ENCODE results near the gene SORCS2. TPM values are rescaled to one million over a fixed set of nuclear protein-coding genes. Genes with fewer than 3 reads are reported as not detected.

SORCS2 gene
- total RNA-seq, 1 experiment from 2014 or later = 0.15 TPM

GRCh38 chr4:7782783-7783182 lies 590.4 kb downstream of the SORCS2 start:
- POLR2A ChIA-PET = no interaction called here
- TF ChIP-seq TCF7L2 (IDR thresholded peaks at IDR 0.05; ENCODE audit: low read depth, low read length) (no peak), REST (IDR thresholded peaks at IDR 0.05; ENCODE audit: insufficient read depth in 1 of 2, low read depth in 2 of 2, low read length in 1 of 2) (no peak), CTCF (IDR thresholded peaks at IDR 0.05) (no peak), POLR2AphosphoS5 (IDR thresholded peaks at IDR 0.05; ENCODE audit: low read depth, low read length) (no peak), SIN3A (IDR thresholded peaks at IDR 0.05; ENCODE audit: borderline replicate concordance, insufficient read depth, low read depth, low read length) (no peak)
- DNase-seq (ENCODE audit: low read depth, low spot score) = no peak
- Histone ChIP-seq H3K4me3 (ENCODE audit: low read depth in 2 of 2, low read length in 2 of 2) (no peak overlapping the region), H3K27ac (ENCODE audit: low read length) (peak overlapping the region; percentile 69), H3K27me3 (ENCODE audit: control insufficient read depth, insufficient read depth, low read length) (no peaks in the 10 kb centered on the region), H3K4me1 (ENCODE audit: control insufficient read depth, insufficient read depth, low read length) (peaks cover 10% of the 10 kb centered on the region), H3K9me3 (ENCODE audit: control insufficient read depth, insufficient read depth, low read depth, low read length) (no peaks in the 10 kb centered on the region), H3K36me3 (ENCODE audit: control insufficient read depth, insufficient read depth, low read length) (peaks cover 18% of the 10 kb centered on the region)
- no TSS peak for BruUV-seq (replicated peaks)
- ATAC-seq = no peak
- CTCF ChIA-PET = no interaction called here
- in situ Hi-C loops (cut with HindIII; ENCODE audit: low pct_unique_long_range_greater_than_20kb, low sequenced_read_pairs) = no loop called here
- intact Hi-C loops (cut with micrococcal nuclease; ENCODE audit: unreplicated experiment) = no loop called here

DNA sequence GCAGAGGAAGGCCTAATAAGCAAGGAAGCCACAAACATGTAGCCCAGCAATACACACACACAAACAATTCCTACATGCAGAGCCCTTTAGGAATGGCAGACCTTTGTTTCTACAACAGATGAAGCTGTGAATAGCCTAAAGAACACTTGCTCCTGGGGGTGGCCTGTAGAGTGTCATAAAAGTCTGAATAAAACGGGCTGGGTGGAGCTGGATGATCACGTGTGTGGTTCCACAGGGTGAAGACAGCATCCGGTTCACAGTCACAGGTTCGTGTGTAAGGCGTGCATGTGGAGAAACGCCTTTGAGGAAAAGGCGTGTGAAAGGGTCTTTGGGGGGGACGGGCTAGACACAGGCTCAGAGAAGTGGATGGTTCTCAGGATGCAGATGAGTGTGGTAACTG lies 591.2 kb downstream of the SORCS2 start:
- Histone ChIP-seq H3K4me1 (ENCODE audit: control insufficient read depth, insufficient read depth, low read length) (peaks cover 8% of the 10 kb centered on the region), H3K9me3 (ENCODE audit: control insufficient read depth, insufficient read depth, low read depth, low read length) (no peaks in the 10 kb centered on the region), H3K27me3 (ENCODE audit: control insufficient read depth, insufficient read depth, low read length) (no peaks in the 10 kb centered on the region), H3K27ac (ENCODE audit: low read length) (no peak overlapping the region), H3K4me3 (ENCODE audit: low read depth in 2 of 2, low read length in 2 of 2) (no peak overlapping the region), H3K36me3 (ENCODE audit: control insufficient read depth, insufficient read depth, low read length) (peaks cover 16% of the 10 kb centered on the region; the same call in 1 of the 2 replicates)
- ATAC-seq (no peak), DNase-seq (ENCODE audit: low read depth, low spot score) (no peak)
- intact Hi-C loops (cut with micrococcal nuclease; ENCODE audit: unreplicated experiment) = no loop called here
- no TSS peak for BruUV-seq (replicated peaks)
- ChIA-PET POLR2A (no interaction called here), CTCF (no interaction called here)
- no peak for TF ChIP-seq TCF7L2 (IDR thresholded peaks at IDR 0.05; ENCODE audit: low read depth, low read length)
- no peak for TF ChIP-seq POLR2AphosphoS5 (IDR thresholded peaks at IDR 0.05; ENCODE audit: low read depth, low read length)
- no peak for TF ChIP-seq SIN3A (IDR thresholded peaks at IDR 0.05; ENCODE audit: borderline replicate concordance, insufficient read depth, low read depth, low read length)
- in situ Hi-C loops (cut with HindIII; ENCODE audit: low pct_unique_long_range_greater_than_20kb, low sequenced_read_pairs) = no loop called here

- no peaks in the 10 kb centered on the region for H3K9me3 ChIP-seq (ENCODE audit: control insufficient read depth, insufficient read depth, low read depth, low read length)
- H3K36me3 ChIP-seq (ENCODE audit: control insufficient read depth, insufficient read depth, low read length) = peaks cover 16% of the 10 kb centered on the region; the same call in 1 of the 2 replicates
- in situ Hi-C loops (cut with HindIII; ENCODE audit: low pct_unique_long_range_greater_than_20kb, low sequenced_read_pairs) = no loop called here
- ATAC-seq (no peak), DNase-seq (ENCODE audit: low read depth, low spot score) (no peak)
- H3K4me3 ChIP-seq (ENCODE audit: low read depth in 2 of 2, low read length in 2 of 2) = no peak overlapping the region
- TF ChIP-seq REST (IDR thresholded peaks at IDR 0.05; ENCODE audit: insufficient read depth in 1 of 2, low read depth in 2 of 2, low read length in 1 of 2) (no peak), SIN3A (IDR thresholded peaks at IDR 0.05; ENCODE audit: borderline replicate concordance, insufficient read depth, low read depth, low read length) (no peak), POLR2AphosphoS5 (IDR thresholded peaks at IDR 0.05; ENCODE audit: low read depth, low read length) (no peak), TCF7L2 (IDR thresholded peaks at IDR 0.05; ENCODE audit: low read depth, low read length) (no peak), CTCF (IDR thresholded peaks at IDR 0.05) (no peak)
- intact Hi-C loops (cut with micrococcal nuclease; ENCODE audit: unreplicated experiment) = no loop called here
- no TSS peak for BruUV-seq (replicated peaks)
- no peak overlapping the region for H3K27ac ChIP-seq (ENCODE audit: low read length)
- POLR2A ChIA-PET = no interaction called here
- no peaks in the 10 kb centered on the region for H3K27me3 ChIP-seq (ENCODE audit: control insufficient read depth, insufficient read depth, low read length)
- peaks cover 8% of the 10 kb centered on the region for H3K4me1 ChIP-seq (ENCODE audit: control insufficient read depth, insufficient read depth, low read length)
- CTCF ChIA-PET = no interaction called here
Measured at GRCh38 chr4:7784131-7784870, 592.0 kb downstream of the SORCS2 start.

Measured in Panc1 (cell line).